SK-N-MC (cell line): ENCODE measurements around the gene TRIM45.

Source experiments
- DNase-seq: peaks from one replicate; pipeline ENCODE4 v3.0.0-alpha.2; 2011; ENCODE audit warnings: low read depth, low spot score
- H3K27ac ChIP-seq: fragments of 200-600 bp; sonication (generic); 2 replicates; pipeline ENCODE4 v1.5.1; 2016; ENCODE audit warnings: mixed run types
- H3K36me3 ChIP-seq: fragments of 200-600 bp; sonication (generic); 2 replicates; pipeline ENCODE4 v1.6.1; 2017; ENCODE audit warnings: antibody characterized with exemption, low read length, mixed read lengths; ENCODE audit not compliant: insufficient read depth
- H3K4me3 ChIP-seq: fragments of 200-600 bp; sonication (generic); 2 replicates; pipeline ENCODE4 v1.5.1; 2016
- H3K9ac ChIP-seq: fragments of 200-600 bp; sonication (generic); 2 replicates; pipeline ENCODE4 v1.8.0; 2017; ENCODE audit warnings: mixed run types, mixed read lengths; ENCODE audit not compliant: insufficient read length
- H3K9me3 ChIP-seq: fragments of 200-600 bp; sonication (generic); 2 replicates; pipeline ENCODE4 v1.6.1; 2017; ENCODE audit warnings: low read depth, mild to moderate bottlenecking, antibody characterized with exemption, low read length, moderate library complexity, mixed read lengths
- EZH2 ChIP-seq: fragments of 200-600 bp; sonication (generic); IDR thresholded peaks from one replicate; pipeline ENCODE4 v1.6.1; 2017; ENCODE audit warnings: antibody characterized with exemption
- FOXP2 ChIP-seq: optimal IDR thresholded peaks from 2 replicates; pipeline ENCODE3; 2011; ENCODE audit warnings: mild to moderate bottlenecking, moderate library complexity; ENCODE audit not compliant: insufficient read depth; ENCODE audit errors: extremely low read length, control extremely low read depth
- POLR2AphosphoS5 ChIP-seq: IDR thresholded peaks from 2 replicates; pipeline ENCODE4 v1.6.1; 2012; ENCODE audit warnings: mild to moderate bottlenecking, low read depth, low read length, borderline replicate concordance

The TRIM45 gene

DNA sequence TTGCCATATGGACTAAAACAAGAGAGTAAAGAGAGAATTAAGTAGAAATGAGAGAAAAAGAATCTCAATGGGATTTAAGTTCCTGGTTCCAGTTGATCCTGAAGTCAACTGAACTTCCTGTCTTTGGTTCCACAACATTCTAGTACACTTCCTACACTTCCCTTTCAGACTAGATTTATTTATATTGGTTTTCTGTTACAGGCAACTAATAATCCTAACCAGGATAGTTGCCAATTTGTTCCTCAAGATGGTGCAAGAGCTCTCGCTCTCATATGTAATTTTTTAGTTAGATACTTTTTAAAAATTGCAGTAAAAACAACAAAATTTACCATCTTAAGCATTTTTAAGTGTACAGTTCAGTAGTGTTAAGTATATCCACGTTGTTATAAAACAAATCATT, 28.8 kb upstream of the TRIM45 start:
- Histone ChIP-seq H3K9ac (no peak overlapping the region), H3K36me3 (no peaks in the 10 kb centered on the region), H3K4me3 (no peak overlapping the region), H3K27ac (no peak overlapping the region), H3K9me3 (no peaks in the 10 kb centered on the region)
- DNase-seq, result no peak
- TF ChIP-seq POLR2AphosphoS5, result no peak
- TF ChIP-seq EZH2, result no peak
- TF ChIP-seq FOXP2, result no peak

DNA sequence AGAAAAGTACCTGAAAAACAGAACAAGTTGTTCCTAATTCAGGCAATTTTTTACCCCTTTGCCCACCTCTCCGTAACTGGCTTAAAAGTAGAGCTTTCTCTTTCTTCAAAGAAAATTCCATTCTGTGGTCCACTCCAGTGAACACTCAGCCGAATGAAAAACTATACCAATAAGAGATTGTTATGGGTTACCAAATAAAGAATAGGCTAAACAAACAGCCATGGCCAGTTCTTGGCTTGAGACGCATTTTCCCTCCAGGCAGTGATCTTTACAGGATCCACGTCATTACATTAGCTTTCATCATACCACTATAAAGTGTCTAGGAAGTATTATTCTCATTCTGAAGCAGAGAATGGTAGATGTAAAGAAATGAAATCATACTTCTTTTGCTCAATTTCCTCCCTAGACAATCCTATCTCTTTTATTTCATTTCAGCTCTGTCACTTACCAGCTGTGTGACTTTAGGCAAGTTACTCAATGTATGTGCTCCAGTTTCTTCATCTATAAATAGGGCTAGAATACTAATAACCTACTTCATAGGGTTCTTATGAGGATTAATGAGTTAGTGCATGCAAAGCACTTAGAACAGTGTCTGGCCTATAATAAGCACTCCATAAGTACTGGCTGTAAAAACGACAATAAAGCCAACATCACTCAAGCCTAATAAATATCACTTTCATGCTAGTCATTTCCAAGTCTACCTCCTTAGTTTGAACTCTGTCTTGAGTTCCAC, 26.5 kb upstream of the TRIM45 start:
- DNase-seq, result no peak
- Histone ChIP-seq H3K4me3 (peak overlapping the region; percentile 39), H3K36me3 (no peaks in the 10 kb centered on the region), H3K9me3 (no peaks in the 10 kb centered on the region), H3K9ac (no peak overlapping the region), H3K27ac (peak overlapping the region; percentile 57)
- TF ChIP-seq FOXP2, result no peak
- no peak for TF ChIP-seq EZH2
- TF ChIP-seq POLR2AphosphoS5, result no peak

DNA sequence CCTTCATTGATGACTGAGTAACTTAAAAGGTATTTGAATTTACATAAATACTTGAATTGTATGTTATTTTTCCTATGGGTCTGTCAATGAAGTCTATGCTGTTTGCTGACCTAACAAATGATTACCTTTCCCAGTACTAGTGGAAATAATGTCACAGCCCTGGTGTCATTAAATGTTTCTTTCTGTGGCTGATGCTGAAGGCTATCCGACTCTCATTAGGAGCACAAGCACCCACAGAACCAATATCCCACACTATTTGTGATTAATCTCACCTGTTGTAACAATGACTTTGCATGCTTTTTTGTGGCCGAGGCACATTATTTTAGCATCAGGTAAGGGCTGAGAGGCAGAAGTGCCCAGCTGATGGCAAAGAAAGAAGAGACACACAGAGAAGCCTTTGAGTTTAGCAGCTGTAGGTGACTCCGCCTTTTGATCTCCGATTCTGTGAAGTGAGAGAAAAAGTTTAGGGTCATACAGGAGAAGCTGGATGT, 25.8 kb upstream of the TRIM45 start:
- Histone ChIP-seq H3K4me3 (peak overlapping the region; percentile 39), H3K27ac (peak overlapping the region; percentile 57; the same call in 1 of the 2 replicates), H3K9ac (no peak overlapping the region), H3K36me3 (no peaks in the 10 kb centered on the region), H3K9me3 (no peaks in the 10 kb centered on the region)
- no peak for TF ChIP-seq FOXP2
- no peak for DNase-seq

DNA sequence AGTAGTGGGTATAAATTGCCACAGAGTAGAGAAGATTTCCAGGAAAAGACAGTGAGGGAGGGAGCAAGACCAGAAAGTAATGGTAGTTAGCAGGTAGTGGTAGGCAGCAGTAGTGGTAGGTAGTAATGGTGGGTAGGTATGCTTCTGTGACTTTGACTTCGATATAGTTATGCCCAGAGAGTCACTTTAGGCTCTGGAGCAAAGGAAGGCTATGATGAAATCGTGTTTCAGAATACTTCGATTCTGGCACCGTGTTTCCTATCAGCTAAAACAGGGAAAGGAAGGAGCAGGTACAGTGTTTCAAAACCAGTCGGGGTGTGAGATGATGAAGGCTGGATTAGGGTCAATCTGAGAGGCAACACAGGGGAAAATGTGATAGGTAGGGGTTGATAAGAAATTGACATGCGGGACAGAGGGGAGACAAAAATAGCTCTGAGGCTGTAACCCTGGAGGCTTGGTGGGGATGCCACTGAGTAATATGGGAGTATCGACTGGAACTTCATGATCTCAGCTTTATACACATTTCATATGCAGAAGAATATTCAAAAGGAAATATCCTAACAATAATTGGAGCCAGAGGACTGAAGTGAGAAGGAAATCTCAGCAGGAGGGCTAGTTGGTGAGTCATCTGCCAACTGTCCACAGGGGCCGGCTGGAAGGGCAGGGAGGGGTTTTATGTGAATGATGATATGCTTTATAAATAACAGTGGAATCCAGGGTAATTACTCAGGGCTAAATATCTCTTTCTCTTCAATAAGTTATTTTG, 25.2 kb upstream of the TRIM45 start:
- H3K36me3 ChIP-seq, result no peaks in the 10 kb centered on the region
- H3K9ac ChIP-seq, result no peak overlapping the region
- H3K4me3 ChIP-seq, result no peak overlapping the region; the same call in 1 of the 2 replicates
- no peak overlapping the region for H3K27ac ChIP-seq
- no peak for TF ChIP-seq FOXP2
- no peak for TF ChIP-seq POLR2AphosphoS5
- TF ChIP-seq EZH2, result no peak
- no peaks in the 10 kb centered on the region for H3K9me3 ChIP-seq
- no peak for DNase-seq

DNA sequence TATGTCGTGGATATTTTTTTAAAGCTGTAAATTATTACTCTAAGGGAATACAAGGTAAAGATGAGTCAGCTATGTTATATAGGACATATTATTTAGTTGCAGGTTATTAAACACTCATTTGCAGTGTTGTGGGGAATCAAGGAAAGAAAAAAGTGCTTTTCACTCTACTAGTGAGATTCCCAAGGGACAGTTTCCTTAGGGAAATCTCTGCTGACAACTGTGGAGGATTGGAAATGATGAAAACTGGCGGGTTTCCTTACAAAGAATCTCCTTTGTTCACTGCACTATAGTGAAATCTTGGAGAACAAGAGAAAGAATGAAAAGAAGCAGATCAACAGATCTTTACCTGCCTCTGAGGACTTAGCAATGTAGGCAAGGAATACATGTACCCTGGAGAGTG, 24.5 kb upstream of the TRIM45 start:
- Histone ChIP-seq H3K9me3 (no peaks in the 10 kb centered on the region), H3K4me3 (no peak overlapping the region), H3K36me3 (no peaks in the 10 kb centered on the region), H3K9ac (no peak overlapping the region), H3K27ac (no peak overlapping the region)
- no peak for DNase-seq
- TF ChIP-seq FOXP2 (no peak), POLR2AphosphoS5 (no peak), EZH2 (no peak)

DNA sequence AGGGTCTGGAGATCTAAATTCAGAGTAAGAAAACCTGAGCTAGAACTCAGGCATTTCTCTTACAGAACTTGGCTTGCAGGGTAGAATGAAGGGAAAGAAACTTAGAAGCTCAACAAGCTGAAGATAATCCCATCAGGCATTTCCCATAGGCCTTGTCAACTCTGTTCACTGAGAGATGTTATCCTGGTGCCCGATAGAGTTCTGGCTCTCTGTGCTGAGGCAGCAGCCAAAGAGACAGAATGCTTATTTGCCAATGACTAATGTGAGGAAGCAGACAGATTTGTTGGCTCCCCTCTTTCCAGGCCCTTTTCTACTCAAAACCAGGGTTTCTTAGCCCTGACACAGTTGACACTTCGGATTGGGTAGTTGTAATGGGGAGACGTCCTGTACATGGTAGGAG, 22.3 kb upstream of the TRIM45 start:
- Histone ChIP-seq H3K4me3 (no peak overlapping the region), H3K9me3 (no peaks in the 10 kb centered on the region), H3K9ac (no peak overlapping the region), H3K36me3 (no peaks in the 10 kb centered on the region), H3K27ac (no peak overlapping the region)
- no peak for DNase-seq
- TF ChIP-seq EZH2, result no peak
- TF ChIP-seq FOXP2, result no peak
- no peak for TF ChIP-seq POLR2AphosphoS5

DNA sequence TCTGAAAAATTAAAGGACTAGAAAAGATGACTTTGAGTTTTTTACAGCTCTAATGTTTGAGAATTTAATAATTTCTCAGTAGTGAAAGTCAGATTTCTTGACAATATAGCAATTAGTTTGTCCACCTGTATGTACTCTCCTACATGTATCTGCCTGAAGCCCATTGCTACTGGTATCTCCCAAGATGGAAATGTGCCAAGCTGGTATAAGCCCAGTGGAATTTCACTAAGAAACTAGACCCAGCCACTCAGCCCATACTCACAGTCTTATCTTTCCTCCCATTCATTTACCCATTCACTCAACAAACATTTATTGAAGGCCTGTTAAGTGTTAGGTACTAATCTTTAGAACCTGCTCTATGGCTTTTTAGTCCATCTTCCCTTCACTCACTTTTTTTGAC, 21.6 kb upstream of the TRIM45 start:
- Histone ChIP-seq H3K9me3 (no peaks in the 10 kb centered on the region), H3K36me3 (no peaks in the 10 kb centered on the region), H3K27ac (no peak overlapping the region), H3K9ac (no peak overlapping the region), H3K4me3 (no peak overlapping the region)
- TF ChIP-seq EZH2 (no peak), FOXP2 (no peak), POLR2AphosphoS5 (no peak)
- no peak for DNase-seq

DNA sequence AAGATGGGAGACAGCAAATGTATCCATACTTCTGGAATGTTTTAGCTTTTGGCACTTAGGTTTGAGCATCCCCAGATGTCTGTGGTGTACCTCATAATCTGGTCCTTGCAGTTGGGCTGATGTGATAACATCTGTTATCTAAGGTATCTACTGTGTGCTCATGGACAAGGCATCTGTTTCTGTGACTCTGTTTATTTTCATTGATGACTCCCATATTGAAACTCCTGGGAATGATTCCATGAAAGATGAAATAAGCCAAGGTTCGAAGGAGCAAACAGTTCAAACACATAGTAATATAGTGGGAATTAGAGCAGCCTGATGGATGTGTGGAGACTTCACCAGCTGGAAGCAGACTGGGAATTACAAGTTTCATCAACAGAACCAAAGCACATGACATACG, 20.7 kb upstream of the TRIM45 start:
- Histone ChIP-seq H3K9me3 (no peaks in the 10 kb centered on the region), H3K9ac (no peak overlapping the region), H3K36me3 (no peaks in the 10 kb centered on the region), H3K4me3 (no peak overlapping the region), H3K27ac (no peak overlapping the region)
- TF ChIP-seq EZH2 (no peak), POLR2AphosphoS5 (no peak), FOXP2 (no peak)
- DNase-seq, result no peak

DNA sequence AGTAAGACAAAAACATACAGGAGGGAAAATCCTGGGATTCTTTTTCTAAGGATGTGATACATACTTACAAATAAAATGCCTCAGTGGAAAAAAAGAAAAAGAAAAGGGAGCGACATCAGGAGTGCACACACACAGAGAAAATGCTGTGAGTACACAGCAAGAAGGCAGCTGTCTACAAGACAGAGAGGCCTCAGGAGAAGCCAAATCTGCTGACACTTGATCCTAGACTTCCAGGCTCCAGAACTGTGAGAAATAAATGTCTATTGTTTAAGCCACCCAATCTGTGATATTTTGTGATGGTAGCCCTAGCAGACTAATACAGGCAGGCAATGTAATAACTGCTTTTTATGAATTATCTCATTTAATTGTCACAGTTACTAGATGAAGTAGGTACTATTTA, 17.0 kb upstream of the TRIM45 start:
- no peaks in the 10 kb centered on the region for H3K9me3 ChIP-seq
- TF ChIP-seq EZH2 (no peak), FOXP2 (no peak), POLR2AphosphoS5 (no peak)
- H3K27ac ChIP-seq, result no peak overlapping the region
- no peaks in the 10 kb centered on the region for H3K36me3 ChIP-seq
- no peak overlapping the region for H3K4me3 ChIP-seq
- no peak overlapping the region for H3K9ac ChIP-seq
- DNase-seq, result no peak
